GM12874 (cell line): ENCODE results near the gene TNRC6B.

Experiments used
- CTCF ChIP-seq: IDR thresholded peaks from 2 replicates; pipeline ENCODE4 v1.5.1; 2011; ENCODE audit warnings: low read depth, mild to moderate bottlenecking, control low read depth, low read length, moderate library complexity; ENCODE audit not compliant: insufficient read depth

TNRC6B gene

DNA sequence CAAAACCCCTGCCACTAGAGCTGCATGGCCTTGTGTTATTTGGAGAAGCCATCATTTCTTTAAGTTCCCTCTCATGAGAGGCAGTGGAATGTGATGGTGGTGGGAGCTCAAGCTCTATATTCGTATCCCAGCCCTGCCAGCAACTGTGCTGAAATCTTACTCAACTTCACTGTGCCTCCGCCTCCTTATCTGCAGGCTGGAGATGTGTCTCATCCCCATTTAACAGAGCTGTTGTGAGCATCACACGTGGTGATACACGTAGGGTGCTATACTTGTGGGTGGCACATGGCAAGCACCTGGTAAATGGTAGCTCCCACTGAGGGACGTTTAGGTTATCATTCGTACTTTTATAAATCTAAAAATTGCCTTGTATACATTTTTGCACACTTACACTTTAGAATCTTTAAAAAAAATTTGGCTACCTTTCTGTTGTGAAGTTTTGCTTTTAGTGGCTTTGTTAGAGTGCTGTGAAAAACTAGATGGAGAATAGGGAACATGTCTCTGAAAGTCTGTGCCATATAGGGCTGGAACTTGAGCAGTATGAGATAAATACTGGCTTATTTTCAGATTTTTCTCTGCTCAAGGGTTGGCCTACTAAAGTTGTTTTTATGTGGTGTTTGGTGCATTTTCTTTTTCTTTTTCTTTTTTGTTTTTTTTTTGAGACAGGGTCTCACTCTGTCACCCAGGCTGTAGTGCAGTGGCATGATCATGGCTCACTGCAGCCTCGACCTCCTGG, 23.2 kb downstream of the TNRC6B start:
- TF ChIP-seq CTCF, result no peak

- TF ChIP-seq CTCF, result no peak
These were observed 24.7 kb downstream of the TNRC6B start for GRCh38 chr22:40202225-40202944.

- no peak for TF ChIP-seq CTCF
These were observed 25.8 kb downstream of the TNRC6B start for GRCh38 chr22:40203572-40203971.

GRCh38 chr22:40204321-40205116, 26.8 kb downstream of the TNRC6B start:
- TF ChIP-seq CTCF, result no peak

- no peak for TF ChIP-seq CTCF
These were observed 28.8 kb downstream of the TNRC6B start for GRCh38 chr22:40206561-40206960.

DNA sequence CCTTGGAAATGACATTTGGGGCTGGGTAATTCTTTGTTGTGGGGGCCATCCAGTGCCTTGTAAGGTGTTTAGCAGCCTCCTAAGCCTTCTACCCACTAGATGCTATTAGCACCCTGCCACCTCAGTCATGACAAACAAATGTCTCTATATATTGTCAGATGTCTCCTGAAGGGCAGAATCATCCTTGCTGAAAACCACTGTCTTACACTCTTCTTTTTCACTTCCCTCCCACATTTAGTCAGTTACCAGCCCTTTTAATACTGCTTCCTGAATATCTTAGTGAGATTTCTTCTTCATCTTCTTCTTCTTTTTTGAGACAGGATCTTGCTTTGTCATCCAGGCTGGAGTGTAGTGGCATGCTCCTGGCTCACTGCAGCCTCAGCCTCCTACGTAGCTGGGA, 33.1 kb downstream of the TNRC6B start:
- no peak for TF ChIP-seq CTCF

- TF ChIP-seq CTCF, result no peak
These were observed 33.8 kb downstream of the TNRC6B start for GRCh38 chr22:40211476-40212054.
